K562 (cell line): ENCODE measurements around the gene GDF2. TPM values are rescaled to one million over a fixed set of nuclear protein-coding genes. Genes with fewer than 3 reads are reported as not detected.
A peak's percentile ranks its signal among the peaks of the same experiment; 100 is the strongest.

ENCODE experiments used
- ATAC-seq: fragments of 200-7000 bp; cut with Tn5 transposase; 3 replicates; pipeline ENCODE4 v1.9.1; 2020; ENCODE audit warnings: moderate library complexity
- BruUV-seq: library from RNA; stranded (reverse); fragments of 400-500 nt; replicated peaks from 2 replicates; lab custom pipeline; 2021; lab: Mats Ljungman, UMichigan
- CTCF ChIA-PET: fragments of 300-600 bp; formaldehyde crosslinking; extraction: SDS; loops from one replicate; lab custom pipeline; 2021; ENCODE audit warnings: low intra/inter-chr PET ratio; lab: Yijun Ruan, JAX
- POLR2A ChIA-PET: fragments of 300-600, 350-650 bp; sonication (Branson Sonifier 250); formaldehyde crosslinking; extraction: SDS; loops from one replicate; lab custom pipeline; 2021; ENCODE audit warnings: antibody characterized with exemption, inconsistent platforms; lab: Yijun Ruan, JAX
- DNase-seq, 4 experiments: peaks; one replicate each; pipeline versions ENCODE4 v3.0.0 to v3.0.0-alpha.2; 2011 to 2018; ENCODE audit warnings: low spot score in 3 of 4, mixed read lengths in 3 of 4; ENCODE audit errors: extremely low read depth in 1 of 4
- FAIRE-seq: peaks from 2 replicates; lab custom pipeline; 2011; peaks lifted over from hg19 to GRCh38; lab: Jason Lieb, UNC
- H2AFZ ChIP-seq: 2 replicates; pipeline ENCODE4 v1.6.0; 2011; ENCODE audit warnings: low read depth, low read length, control low read depth, inconsistent platforms
- H3K27ac ChIP-seq: fragments of 200-600 bp; 3 replicates; pipeline ENCODE4 v1.8.0; 2011; ENCODE audit warnings: low read depth, mild to moderate bottlenecking, control low read depth, inconsistent platforms, low read length, moderate library complexity, mixed read lengths; ENCODE audit errors: extremely low read depth
- H3K27me3 ChIP-seq, 2 experiments: fragments of 300-600 bp in 1 of 2; 2 replicates in 1 of 2; 3 replicates in 1 of 2; pipeline versions ENCODE4 v1.6.0 to v1.8.0; 2011; ENCODE audit warnings: inconsistent platforms in 2 of 2, low read length in 2 of 2, mild to moderate bottlenecking in 1 of 2, mixed read lengths in 1 of 2, moderate library complexity in 1 of 2; ENCODE audit not compliant: control insufficient read depth in 2 of 2, insufficient read depth in 2 of 2
- H3K36me3 ChIP-seq: fragments of 300-600 bp; 3 replicates; pipeline ENCODE4 v1.8.0; 2011; ENCODE audit warnings: mild to moderate bottlenecking, low read length, inconsistent platforms; ENCODE audit not compliant: control insufficient read depth, insufficient read depth
- H3K4me1 ChIP-seq, 2 experiments: fragments of 200-600 bp in 1 of 2; replicated peaks in 1 of 2; 2 replicates in 1 of 2; 3 replicates in 1 of 2; pipeline versions ENCODE4 v1.5.1 to v1.8.0; 2011; ENCODE audit warnings: inconsistent platforms in 2 of 2, low read length in 2 of 2, mild to moderate bottlenecking in 1 of 2, mixed read lengths in 1 of 2, moderate library complexity in 1 of 2; ENCODE audit not compliant: control insufficient read depth in 2 of 2, insufficient read depth in 2 of 2
- H3K4me2 ChIP-seq: 2 replicates; pipeline ENCODE4 v1.6.1; 2011; ENCODE audit warnings: low read length, control low read depth, inconsistent platforms, mixed read lengths; ENCODE audit not compliant: insufficient read depth
- H3K4me3 ChIP-seq: fragments of 200-600 bp; sonication (generic), shearing (Covaris generic); 2 replicates; pipeline ENCODE4 v1.5.1; 2016; ENCODE audit warnings: control low read depth, inconsistent platforms
- H3K79me2 ChIP-seq: fragments of 200-600 bp; 3 replicates; pipeline ENCODE4 v1.8.0; 2011; ENCODE audit warnings: low read length, inconsistent platforms; ENCODE audit not compliant: control insufficient read depth, insufficient read depth
- H3K9ac ChIP-seq, 2 experiments: 2 replicates each; pipeline versions ENCODE4 v1.6.0 to v1.6.1; 2011; ENCODE audit warnings: low read depth in 2 of 2, low read length in 2 of 2, control low read depth in 1 of 2, inconsistent platforms in 1 of 2, mild to moderate bottlenecking in 1 of 2, mixed read lengths in 1 of 2; ENCODE audit not compliant: insufficient read depth in 1 of 2
- H3K9me1 ChIP-seq: one replicate; pipeline ENCODE4 v1.6.0; 2011; ENCODE audit warnings: inconsistent platforms, mild to moderate bottlenecking, low read length, moderate library complexity; ENCODE audit not compliant: control insufficient read depth, insufficient read depth
- H3K9me3 ChIP-seq: replicated peaks from 2 replicates; pipeline ENCODE4 v1.5.1; 2011; ENCODE audit warnings: low read depth, low read length, inconsistent platforms; ENCODE audit not compliant: control insufficient read depth, insufficient read depth
- H4K20me1 ChIP-seq: replicated peaks from 2 replicates; pipeline ENCODE4 v1.6.1; 2011; ENCODE audit warnings: low read length, inconsistent platforms, mixed read lengths; ENCODE audit not compliant: control insufficient read depth, insufficient read depth
- CBFB ChIP-seq: sonication (generic); formaldehyde crosslinking; IDR thresholded peaks from 2 replicates; pipeline ENCODE4 v1.4.0; 2020; ENCODE audit warnings: mild to moderate bottlenecking, missing genetic modification reagents
- POLR2B ChIP-seq: fragments of 450-650 bp; IDR thresholded peaks from 2 replicates; pipeline ENCODE4 v1.6.1; 2018; ENCODE audit warnings: low read depth; ENCODE audit not compliant: partially characterized antibody
- WGBS: fragments of 100-300 bp; shearing (Covaris generic); methylation state at CpG from one replicate; pipeline ENCODE4 v1.1.6; 2016; ENCODE audit warnings: low coverage, mixed read lengths; ENCODE audit not compliant: insufficient coverage; ENCODE audit errors: missing lambda C conversion rate; 5-methylcytosine and 5-hydroxymethylcytosine counted together
- in situ Hi-C: fragments of 300-500 bp; cut with MboI; formaldehyde crosslinking; loops from 4 replicates; pipeline ENCODE4 v1.15.0; 2018; ENCODE audit warnings: inconsistent platforms, mixed read lengths
- intact Hi-C: fragments of 100-400 bp; cut with micrococcal nuclease; formaldehyde crosslinking; loops from 2 replicates; pipeline ENCODE4 v1.14.2; 2022
- polyA plus RNA-seq, 8 experiments: library from polyadenylated mRNA; depleted of rRNA in 4 of 8; stranded (reverse) in 5 of 8; unstranded in 3 of 8; fragments of >200 nt; fragmentation: Nextera tagmentation in 2 of 8; fragmentation: Illumina TruSeq in 1 of 8; extraction: Ambion mirVana in 2 of 8; extraction: Trizol in 1 of 8; gene quantifications; 2 replicates each; pipeline versions ENCODE4 v1.2.1 to v1.2.3, GENCODE V29; 2011 to 2014; ENCODE audit warnings: inconsistent platforms in 1 of 8, missing spikeins in 1 of 8
- total RNA-seq, 7 experiments: library from RNA; depleted of rRNA in 6 of 7; stranded (reverse); fragments of >200 nt in 6 of 7; fragmentation: Illumina TruSeq in 2 of 7; extraction: Trizol in 2 of 7; gene quantifications; 2 replicates each; pipeline versions ENCODE4 v1.2.1 to v1.2.3, GENCODE V29; 2011 to 2021; ENCODE audit warnings: low replicate concordance in 1 of 7
- TF ChIP-seq, protein P1 (sequence below): IDR thresholded peaks from 2 replicates; pipeline ENCODE4 v1.6.1; 2014; ENCODE audit warnings: antibody characterized with exemption
- TF ChIP-seq, protein P2 (sequence below): sonication (generic); formaldehyde crosslinking; IDR thresholded peaks from 2 replicates; pipeline ENCODE4 v1.8.1; 2023; ENCODE audit warnings: mild to moderate bottlenecking, missing genetic modification reagents, moderate library complexity
- TF ChIP-seq, protein P3 (sequence below), 2 experiments: fragments of 450-650 bp in 1 of 2; sonication (generic) in 1 of 2; formaldehyde crosslinking in 1 of 2; IDR thresholded peaks in 1 of 2; conservative IDR thresholded peaks in 1 of 2; 2 replicates each; pipeline versions ENCODE4 v1.6.1 to v1.8.1; 2016 to 2023; ENCODE audit warnings: mild to moderate bottlenecking in 2 of 2, moderate library complexity in 2 of 2, inconsistent platforms in 1 of 2, missing genetic modification reagents in 1 of 2
- TF ChIP-seq, protein P4 (sequence below): sonication (generic); formaldehyde crosslinking; IDR thresholded peaks from 2 replicates; pipeline ENCODE4 v1.8.0; 2022; ENCODE audit warnings: mild to moderate bottlenecking, missing genetic modification reagents
- TF ChIP-seq, protein P5 (sequence below): sonication (generic); formaldehyde crosslinking; IDR thresholded peaks from 2 replicates; pipeline ENCODE4 v1.8.0; 2023; ENCODE audit warnings: missing genetic modification reagents, mild to moderate bottlenecking, borderline replicate concordance

Gene GDF2
- total and polyA plus RNA-seq, 9 of the 15 experiments (the other 6 are each of a cell fraction or from before 2014, with no cell fraction given) = 0.08 to 0.58 (median 0.27) TPM; not detected in 2

DNA sequence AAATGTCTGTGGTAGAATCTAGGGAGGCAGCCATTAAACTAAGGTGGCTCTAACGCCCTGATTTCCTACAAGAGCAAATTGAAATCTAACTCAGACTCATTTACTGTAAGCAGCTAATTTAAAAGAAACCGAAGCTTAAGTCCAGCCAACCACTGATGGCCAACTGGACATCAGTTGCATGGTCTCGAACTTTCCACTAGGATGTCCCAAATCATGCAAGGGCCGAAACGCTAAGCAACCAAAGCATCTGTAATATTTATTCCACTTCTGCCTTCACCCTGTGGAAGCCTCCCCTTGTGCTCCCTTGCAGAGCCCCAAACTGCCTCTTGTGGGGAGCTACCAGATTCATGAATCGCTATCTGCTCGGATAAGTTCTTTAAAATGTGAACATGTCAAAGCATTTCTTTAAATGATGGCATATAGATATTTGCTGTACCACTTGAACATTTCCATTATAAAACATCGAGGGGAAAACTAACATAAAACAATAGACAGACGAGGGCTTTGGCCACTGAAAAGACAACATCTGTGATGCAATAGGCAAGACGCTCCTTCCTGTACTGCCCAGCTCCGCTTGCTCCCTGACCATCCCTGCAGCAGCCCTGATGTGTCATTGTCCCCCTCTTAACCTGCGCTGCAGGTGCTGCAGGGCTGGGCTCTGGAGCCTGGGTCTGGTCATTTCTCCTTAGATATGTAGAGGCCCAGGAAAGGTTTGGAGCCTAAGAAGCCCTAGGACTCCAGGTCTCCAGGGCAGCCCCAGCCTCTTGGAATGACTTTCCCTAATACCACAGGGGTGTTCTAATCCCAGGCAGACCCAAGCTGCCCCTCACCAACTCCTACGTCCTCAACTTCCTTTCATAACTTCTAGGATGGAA, 23.0 kb downstream of the GDF2 start:
- in situ Hi-C loops = no loop called here
- DNase-seq (no peak), ATAC-seq (no peak), FAIRE-seq (no peak)
- 1% methylated on average over 13 of the region's 13 CpGs for WGBS
- intact Hi-C loops = loop anchor here (5.0 kb wide), 1 partner anchor 83 kb away; no protein-coding TSS in a partner anchor
- Histone ChIP-seq H3K36me3 (no peaks in the 10 kb centered on the region), H3K9me3 (no peaks in the 10 kb centered on the region), H3K4me1 (peaks cover 0 to 20% of the 10 kb centered on the region in 2 experiments; a peak in 1 of 5 replicates), H3K9ac (no peak overlapping the region), H3K4me2 (no peak overlapping the region), H4K20me1 (0 out of 2 replicates have a peak, but pooled peaks cover 2% of the 10 kb centered on the region), H2AFZ (no peak overlapping the region), H3K27me3 (peaks cover 35 to 50% of the 10 kb centered on the region in 2 experiments; a peak in 4 of 5 replicates), H3K79me2 (no peaks in the 10 kb centered on the region), H3K9me1 (no peaks in the 10 kb centered on the region), H3K27ac (no peak overlapping the region), H3K4me3 (no peak overlapping the region)
- no TSS peak for BruUV-seq
- POLR2A ChIA-PET = interaction anchor here (1.1 kb wide), 1 partner anchor 16 kb away, joined by 3 read pairs; no protein-coding TSS in a partner anchor
- CTCF ChIA-PET = no interaction called here
- TF ChIP-seq, protein P1, sequence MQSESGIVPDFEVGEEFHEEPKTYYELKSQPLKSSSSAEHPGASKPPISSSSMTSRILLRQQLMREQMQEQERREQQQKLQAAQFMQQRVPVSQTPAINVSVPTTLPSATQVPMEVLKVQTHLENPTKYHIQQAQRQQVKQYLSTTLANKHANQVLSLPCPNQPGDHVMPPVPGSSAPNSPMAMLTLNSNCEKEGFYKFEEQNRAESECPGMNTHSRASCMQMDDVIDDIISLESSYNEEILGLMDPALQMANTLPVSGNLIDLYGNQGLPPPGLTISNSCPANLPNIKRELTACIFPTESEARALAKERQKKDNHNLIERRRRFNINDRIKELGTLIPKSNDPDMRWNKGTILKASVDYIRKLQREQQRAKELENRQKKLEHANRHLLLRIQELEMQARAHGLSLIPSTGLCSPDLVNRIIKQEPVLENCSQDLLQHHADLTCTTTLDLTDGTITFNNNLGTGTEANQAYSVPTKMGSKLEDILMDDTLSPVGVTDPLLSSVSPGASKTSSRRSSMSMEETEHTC = no peak
- TF ChIP-seq, protein P2, sequence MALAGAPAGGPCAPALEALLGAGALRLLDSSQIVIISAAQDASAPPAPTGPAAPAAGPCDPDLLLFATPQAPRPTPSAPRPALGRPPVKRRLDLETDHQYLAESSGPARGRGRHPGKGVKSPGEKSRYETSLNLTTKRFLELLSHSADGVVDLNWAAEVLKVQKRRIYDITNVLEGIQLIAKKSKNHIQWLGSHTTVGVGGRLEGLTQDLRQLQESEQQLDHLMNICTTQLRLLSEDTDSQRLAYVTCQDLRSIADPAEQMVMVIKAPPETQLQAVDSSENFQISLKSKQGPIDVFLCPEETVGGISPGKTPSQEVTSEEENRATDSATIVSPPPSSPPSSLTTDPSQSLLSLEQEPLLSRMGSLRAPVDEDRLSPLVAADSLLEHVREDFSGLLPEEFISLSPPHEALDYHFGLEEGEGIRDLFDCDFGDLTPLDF (CRISPR knock-in tag) = no peak
- TF ChIP-seq, protein P3, sequence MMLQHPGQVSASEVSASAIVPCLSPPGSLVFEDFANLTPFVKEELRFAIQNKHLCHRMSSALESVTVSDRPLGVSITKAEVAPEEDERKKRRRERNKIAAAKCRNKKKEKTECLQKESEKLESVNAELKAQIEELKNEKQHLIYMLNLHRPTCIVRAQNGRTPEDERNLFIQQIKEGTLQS (IDR thresholded peaks at IDR 0.05) = peak; percentile 44; the same call in 1 of the 2 replicates
- TF ChIP-seq, protein P3 (CRISPR knock-in tag; conservative IDR thresholded peaks at IDR 0.05) = no peak
- no peak for TF ChIP-seq POLR2B
- TF ChIP-seq, protein P4, sequence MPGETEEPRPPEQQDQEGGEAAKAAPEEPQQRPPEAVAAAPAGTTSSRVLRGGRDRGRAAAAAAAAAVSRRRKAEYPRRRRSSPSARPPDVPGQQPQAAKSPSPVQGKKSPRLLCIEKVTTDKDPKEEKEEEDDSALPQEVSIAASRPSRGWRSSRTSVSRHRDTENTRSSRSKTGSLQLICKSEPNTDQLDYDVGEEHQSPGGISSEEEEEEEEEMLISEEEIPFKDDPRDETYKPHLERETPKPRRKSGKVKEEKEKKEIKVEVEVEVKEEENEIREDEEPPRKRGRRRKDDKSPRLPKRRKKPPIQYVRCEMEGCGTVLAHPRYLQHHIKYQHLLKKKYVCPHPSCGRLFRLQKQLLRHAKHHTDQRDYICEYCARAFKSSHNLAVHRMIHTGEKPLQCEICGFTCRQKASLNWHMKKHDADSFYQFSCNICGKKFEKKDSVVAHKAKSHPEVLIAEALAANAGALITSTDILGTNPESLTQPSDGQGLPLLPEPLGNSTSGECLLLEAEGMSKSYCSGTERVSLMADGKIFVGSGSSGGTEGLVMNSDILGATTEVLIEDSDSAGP (CRISPR knock-in tag) = no peak
- TF ChIP-seq, protein P5, sequence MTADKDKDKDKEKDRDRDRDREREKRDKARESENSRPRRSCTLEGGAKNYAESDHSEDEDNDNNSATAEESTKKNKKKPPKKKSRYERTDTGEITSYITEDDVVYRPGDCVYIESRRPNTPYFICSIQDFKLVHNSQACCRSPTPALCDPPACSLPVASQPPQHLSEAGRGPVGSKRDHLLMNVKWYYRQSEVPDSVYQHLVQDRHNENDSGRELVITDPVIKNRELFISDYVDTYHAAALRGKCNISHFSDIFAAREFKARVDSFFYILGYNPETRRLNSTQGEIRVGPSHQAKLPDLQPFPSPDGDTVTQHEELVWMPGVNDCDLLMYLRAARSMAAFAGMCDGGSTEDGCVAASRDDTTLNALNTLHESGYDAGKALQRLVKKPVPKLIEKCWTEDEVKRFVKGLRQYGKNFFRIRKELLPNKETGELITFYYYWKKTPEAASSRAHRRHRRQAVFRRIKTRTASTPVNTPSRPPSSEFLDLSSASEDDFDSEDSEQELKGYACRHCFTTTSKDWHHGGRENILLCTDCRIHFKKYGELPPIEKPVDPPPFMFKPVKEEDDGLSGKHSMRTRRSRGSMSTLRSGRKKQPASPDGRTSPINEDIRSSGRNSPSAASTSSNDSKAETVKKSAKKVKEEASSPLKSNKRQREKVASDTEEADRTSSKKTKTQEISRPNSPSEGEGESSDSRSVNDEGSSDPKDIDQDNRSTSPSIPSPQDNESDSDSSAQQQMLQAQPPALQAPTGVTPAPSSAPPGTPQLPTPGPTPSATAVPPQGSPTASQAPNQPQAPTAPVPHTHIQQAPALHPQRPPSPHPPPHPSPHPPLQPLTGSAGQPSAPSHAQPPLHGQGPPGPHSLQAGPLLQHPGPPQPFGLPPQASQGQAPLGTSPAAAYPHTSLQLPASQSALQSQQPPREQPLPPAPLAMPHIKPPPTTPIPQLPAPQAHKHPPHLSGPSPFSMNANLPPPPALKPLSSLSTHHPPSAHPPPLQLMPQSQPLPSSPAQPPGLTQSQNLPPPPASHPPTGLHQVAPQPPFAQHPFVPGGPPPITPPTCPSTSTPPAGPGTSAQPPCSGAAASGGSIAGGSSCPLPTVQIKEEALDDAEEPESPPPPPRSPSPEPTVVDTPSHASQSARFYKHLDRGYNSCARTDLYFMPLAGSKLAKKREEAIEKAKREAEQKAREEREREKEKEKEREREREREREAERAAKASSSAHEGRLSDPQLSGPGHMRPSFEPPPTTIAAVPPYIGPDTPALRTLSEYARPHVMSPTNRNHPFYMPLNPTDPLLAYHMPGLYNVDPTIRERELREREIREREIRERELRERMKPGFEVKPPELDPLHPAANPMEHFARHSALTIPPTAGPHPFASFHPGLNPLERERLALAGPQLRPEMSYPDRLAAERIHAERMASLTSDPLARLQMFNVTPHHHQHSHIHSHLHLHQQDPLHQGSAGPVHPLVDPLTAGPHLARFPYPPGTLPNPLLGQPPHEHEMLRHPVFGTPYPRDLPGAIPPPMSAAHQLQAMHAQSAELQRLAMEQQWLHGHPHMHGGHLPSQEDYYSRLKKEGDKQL (CRISPR knock-in tag) = no peak
- TF ChIP-seq CBFB (CRISPR knock-in tag) = no peak
